GM19324 (cell line): ENCODE data around the gene ARHGAP26.
A peak's percentile ranks its signal among the peaks of the same experiment; 100 is the strongest.

Experiments
- ATAC-seq: cut with Tn5 transposase; IDR thresholded peaks from one replicate; pipeline ENCODE4 v1.9.1; 2021; ENCODE audit warnings: mild to moderate bottlenecking, moderate library complexity; ENCODE audit not compliant: unreplicated experiment, low FRiP score

Gene ARHGAP26

GRCh38 chr5:142748568-142749249 lies 21.5 kb upstream of the ARHGAP26 start:
- ATAC-seq = no peak

DNA sequence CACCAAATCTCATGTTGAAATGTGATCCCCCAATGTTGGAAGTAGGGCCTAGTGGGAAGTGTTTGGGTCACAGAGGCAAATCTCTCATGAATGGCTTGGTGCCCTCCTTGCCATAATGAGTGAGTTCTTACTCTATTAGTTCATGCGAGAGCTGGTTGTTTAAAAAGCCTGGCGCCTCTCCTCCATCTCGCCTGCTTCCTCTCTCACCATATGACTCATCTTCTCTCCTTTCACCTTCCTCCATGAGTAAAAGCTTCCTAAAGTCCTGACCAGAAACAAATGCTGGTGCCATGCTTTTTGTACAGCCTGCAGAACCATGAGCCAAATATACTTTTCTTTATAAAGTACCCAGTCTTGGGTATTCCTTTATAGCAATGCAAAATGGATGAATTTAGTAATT lies 20.9 kb upstream of the ARHGAP26 start:
- no peak for ATAC-seq

GRCh38 chr5:142753116-142753631 lies 17.0 kb upstream of the ARHGAP26 start:
- ATAC-seq = no peak

- ATAC-seq = no peak
Observed at GRCh38 chr5:142754031-142754430, 16.1 kb upstream of the ARHGAP26 start.

DNA sequence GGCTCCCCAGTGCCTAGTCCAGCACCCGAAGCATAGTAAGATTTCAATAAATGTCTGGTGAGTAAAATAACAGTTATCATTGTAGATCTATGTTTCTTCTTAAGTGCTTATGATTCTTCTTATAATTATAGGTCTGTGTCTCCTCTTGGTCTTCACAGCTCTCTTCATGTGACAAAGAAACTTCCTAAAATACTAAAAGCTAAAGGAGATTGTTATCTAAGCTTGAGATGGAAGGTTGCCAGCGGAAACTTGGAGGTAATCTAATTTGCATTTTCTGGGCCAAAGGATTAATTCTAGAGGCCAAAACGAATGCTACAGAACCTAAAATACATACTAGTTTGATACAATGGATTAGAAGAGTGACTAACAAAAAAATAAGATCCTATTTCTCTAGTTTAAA lies 13.6 kb upstream of the ARHGAP26 start:
- ATAC-seq = no peak

DNA sequence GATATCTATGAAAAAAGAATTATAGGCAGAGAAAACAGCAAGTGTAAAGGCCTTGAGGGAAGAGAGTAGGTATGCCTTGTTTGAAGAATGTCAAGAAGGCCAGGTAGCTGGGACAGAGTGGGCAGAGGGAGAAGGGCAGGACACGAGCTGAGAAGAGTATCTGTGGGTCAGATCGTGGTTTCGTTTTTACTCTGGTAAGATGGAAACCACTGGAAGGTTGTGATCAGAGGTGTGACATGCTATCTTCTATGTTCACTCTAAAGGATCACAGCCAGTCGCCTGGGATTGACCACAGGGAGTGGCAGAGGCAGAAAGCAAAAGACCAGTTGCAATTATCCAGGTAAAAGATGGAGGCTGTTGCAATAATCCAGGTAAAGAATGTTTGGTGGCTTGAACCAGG lies 12.6 kb upstream of the ARHGAP26 start:
- ATAC-seq = no peak

DNA sequence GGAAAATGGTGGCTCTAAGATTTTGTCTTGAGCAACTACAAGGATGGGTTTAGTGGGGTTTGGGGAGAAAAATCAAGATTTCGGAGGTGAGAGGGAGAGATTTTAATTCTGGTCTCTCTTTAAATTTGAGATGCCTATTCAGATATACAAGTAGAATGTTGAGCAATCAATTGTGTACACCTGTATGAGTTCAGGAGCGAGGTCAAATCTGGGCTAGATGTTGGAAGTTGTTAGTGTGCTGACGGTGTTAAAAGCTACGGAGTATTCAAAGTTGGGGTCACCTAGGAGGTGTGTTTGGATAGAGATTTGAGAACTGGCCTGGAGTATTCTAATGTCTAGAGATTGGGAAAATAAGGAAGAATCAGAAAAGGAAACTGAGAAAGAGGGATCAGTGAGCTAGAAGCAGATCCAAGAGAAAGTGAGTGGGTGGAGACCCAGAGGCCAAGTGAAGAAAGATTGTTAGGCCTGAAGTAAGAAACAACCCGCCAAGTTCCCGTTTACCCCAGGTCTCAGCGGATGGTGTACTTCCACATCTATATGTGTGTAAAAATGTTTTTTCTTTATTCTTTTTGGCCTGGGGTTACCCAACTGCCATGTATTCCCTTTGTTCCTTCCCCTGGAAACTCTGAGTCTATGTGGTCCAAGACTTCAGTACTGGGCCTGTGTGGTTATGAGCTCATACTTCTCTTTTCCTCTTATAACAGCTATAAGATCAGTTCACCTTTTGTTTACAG lies 11.9 kb upstream of the ARHGAP26 start:
- no peak for ATAC-seq

GRCh38 chr5:142758796-142759145 lies 11.4 kb upstream of the ARHGAP26 start:
- no peak for ATAC-seq

DNA sequence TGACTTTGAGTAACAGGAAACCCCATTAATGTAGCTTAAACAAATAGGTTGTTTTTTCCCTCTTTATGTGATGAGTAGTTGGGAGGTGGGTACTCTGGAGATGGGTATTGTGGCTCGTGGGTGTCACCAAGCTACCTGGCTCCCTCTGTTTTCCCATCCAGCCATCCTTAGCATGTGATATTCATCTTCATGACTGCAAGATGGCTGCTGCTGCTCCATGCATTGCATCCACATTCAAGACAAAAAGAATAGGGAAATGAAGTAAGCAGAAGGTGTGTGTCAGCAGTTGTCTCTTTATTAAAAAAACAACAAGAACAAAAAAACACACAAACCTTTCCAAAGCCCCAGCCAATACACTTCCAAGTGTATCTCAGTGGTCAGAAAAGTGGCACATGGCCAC lies 6.5 kb upstream of the ARHGAP26 start:
- no peak for ATAC-seq

DNA sequence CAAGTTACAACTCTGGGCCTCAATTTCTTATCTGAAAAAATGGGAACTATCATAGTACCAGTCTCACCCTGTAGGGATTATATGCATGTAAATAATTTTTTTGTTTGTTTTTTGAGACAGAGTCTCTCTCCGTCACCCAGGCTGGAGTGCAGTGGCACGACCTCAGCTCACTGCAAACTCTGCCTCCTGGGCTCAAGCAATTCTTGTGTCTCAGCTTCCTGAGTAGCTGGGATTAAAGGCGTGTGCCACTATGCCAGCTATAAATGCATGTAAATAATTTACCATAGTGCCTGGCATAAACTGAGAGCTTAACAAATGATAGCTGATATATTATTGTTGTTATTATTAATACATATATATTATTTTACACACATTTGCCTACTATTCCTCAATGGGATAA lies 3.0 kb upstream of the ARHGAP26 start:
- ATAC-seq = no peak

DNA sequence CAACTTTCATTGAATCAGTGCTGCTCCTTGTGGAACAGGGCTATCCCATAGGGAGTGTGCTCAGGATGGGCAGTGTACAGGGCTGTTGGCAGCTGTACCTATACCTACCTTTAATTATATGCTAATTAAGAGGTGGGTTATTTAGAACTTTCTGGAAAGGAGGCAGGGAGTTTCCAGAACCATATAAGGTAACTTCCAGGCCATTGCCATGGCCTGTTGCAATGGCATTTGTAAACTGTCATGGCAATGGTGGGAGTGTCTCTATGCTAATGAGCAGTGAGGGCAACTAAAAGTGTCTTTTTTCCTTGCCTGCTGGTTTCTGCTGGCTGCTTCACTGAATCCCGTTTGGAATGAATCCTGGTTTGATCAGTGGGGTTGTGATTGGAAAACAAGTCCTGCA lies 2.3 kb upstream of the ARHGAP26 start:
- ATAC-seq = no peak

GRCh38 chr5:142769251-142769792 lies 855 bp upstream of the ARHGAP26 start:
- ATAC-seq = no peak

GRCh38 chr5:142770650-142771609 lies 753 bp downstream of the ARHGAP26 start:
- ATAC-seq = peak; percentile 35

DNA sequence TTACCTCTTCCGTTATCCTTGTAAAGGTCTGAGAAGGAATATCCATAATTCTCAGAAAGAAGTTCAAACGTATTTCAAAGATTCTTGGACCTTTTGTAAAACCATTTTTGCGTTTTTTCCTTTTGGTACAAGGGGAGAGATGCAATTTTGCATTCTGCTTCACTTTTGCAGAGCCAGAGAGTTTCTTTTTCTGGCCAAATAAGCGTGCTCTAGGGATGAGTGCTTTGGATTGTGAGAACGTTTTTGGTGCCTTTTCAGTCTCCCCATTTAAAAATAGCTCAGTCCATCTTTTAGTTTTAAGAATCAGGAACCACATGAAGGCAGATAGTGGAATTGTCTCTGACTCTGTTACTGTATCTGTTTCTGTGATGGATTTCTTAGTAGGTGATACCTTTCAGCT lies 1.5 kb downstream of the ARHGAP26 start:
- ATAC-seq = no peak

DNA sequence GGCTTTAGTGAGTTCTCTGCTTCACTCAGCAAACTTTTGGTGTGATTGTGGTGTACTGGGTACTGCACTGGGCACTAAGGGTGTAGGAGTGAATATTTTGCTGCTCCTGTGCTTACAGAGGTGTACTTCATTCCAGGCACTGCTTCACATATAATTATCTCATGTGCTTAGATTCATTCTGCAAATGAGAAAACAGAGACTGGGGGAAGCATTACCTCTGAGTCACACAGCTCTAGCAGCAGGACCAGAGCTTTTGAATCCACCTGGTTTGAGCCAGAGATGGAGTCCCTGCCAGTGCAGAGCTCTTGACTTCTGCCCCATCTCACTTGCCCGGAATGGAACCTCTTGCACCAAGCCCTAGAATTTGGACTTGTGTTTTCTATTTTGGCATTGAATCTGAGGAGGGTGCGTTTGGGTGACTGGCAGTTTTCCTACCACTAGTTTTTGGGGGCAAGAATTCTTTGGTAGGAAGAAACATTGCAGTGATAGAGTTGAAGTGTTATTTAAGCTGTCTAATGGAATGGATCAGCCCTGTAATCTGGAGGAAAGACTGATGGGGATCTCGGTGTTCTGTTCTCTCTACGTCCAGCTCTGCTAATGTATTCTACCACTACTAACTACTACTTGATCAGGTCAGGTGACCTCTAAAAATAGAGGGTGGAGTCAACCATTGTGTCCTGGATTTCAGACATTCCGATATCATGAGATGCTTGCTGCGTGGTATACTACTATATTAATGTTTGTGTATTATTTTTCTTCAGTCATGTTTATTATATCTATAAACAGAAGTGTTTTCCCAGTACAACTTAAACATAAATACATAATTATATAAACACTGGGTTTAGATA lies 2.5 kb downstream of the ARHGAP26 start:
- no peak for ATAC-seq

DNA sequence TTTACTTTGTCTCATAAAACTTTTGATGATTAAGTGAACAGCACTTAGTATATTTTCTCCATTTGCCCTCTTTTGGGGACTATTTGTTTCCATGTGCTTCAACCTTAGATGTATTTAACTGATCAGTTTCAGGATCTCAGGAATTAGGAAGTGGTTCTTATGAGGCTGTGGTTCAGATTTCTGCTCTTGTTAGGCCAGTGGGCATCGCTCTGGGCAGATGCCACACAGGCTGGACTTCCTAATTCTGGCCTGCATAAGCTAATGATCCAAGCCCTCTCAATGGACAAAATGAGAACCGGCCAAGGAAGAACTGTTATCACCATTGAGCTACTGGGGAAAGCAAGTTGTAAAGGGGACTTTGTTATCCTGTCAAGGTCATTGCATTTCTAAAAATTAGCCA lies 6.9 kb downstream of the ARHGAP26 start:
- ATAC-seq = no peak

DNA sequence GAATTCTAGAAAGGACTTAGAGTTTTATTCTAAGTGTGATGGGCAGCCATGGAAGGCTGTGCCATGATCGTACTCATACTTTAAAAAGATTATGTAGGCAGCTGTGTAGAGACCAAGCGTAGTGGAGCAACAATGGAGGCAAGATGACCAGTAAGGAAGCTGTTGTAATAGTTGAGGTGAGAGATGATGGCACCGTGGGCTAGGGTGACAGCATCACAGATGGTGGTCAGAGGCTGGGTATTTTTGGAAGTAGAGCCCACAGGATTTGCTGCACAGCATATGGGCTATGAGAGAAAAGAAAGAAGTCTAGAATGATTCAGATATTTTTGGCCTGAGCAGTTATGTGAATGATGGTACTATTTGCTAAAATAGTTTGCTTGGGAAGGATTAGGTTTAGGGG lies 7.7 kb downstream of the ARHGAP26 start:
- no peak for ATAC-seq

DNA sequence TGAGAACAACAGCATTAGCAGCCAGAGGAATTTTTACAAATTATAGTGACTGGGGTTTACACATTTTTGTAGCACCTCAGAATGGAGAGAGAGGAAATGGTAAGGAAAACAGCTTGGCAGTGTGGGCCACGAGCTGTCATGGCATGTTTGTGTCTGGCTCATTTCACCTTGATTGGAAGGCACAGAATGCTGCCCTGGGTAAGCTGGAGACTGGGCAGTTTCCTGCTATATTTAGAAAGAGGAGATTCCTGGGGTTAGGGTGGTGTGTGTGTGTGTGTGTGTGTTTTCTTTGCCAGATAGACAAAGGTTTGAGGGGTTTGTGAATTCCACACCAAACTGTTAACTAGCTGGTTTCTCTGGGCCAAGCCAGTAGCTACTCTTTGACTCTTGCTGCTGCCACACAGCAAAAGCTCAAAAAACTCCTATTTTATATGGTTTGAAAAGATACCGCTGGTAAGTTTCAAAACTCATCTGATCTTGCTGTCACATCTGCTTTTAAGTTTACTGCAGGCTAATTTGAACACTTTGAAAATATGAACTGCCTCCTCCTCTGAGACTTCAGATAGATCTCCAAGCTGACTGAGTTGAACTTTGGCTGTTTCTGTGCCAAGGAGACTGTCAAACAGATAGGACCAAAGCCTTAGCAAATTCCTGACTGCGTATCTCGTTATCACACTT lies 9.1 kb downstream of the ARHGAP26 start:
- no peak for ATAC-seq

DNA sequence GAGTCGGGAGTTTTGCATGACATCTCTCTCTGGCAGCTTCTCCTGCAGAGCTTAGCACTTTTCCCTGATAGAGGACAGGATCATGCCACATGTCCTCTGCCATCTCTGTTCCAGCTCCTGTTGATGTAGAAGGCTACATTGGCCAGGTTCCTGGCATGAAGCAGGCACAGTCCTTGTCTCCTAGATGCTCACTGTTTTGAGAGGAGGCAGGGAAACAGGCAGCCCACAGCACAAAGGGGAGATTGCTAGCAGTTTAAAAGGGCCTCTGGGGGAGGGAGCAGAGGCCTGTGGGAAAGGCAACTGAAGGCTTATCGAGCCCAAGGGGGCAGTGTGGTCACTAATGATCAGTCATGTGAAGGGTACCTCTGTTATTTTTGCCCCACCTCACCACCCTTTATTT lies 10.7 kb downstream of the ARHGAP26 start:
- no peak for ATAC-seq
